HFF-Myc (cell line): Measurements from ENCODE around the gene PLOD1.
A peak's percentile ranks its signal among the peaks of the same experiment; 100 is the strongest.

ENCODE experiments used
- DNase-seq: peaks from one replicate; pipeline ENCODE4 v3.0.0-alpha.2; 2011; ENCODE audit warnings: low read depth; ENCODE audit errors: extremely low read depth
- H3K4me3 ChIP-seq: replicated peaks from 2 replicates; pipeline ENCODE4 v1.5.1; 2011; ENCODE audit warnings: low read depth, mild to moderate bottlenecking, control low read depth, low read length
- TF ChIP-seq, protein P1 (sequence below): IDR thresholded peaks from 2 replicates; pipeline ENCODE4 v1.5.1; 2012; ENCODE audit warnings: mild to moderate bottlenecking, low read depth, low read length, control low read depth; ENCODE audit errors: missing control alignments

The PLOD1 gene

GRCh38 chr1:11934302-11935056 lies at the start of gene PLOD1:
Gene PLOD1, plus strand, starts transcription at chr1:11934717. Its CDS starts 63 bp downstream, at chr1:11934780.
- DNase-seq, result no peak
- TF ChIP-seq, protein P1, sequence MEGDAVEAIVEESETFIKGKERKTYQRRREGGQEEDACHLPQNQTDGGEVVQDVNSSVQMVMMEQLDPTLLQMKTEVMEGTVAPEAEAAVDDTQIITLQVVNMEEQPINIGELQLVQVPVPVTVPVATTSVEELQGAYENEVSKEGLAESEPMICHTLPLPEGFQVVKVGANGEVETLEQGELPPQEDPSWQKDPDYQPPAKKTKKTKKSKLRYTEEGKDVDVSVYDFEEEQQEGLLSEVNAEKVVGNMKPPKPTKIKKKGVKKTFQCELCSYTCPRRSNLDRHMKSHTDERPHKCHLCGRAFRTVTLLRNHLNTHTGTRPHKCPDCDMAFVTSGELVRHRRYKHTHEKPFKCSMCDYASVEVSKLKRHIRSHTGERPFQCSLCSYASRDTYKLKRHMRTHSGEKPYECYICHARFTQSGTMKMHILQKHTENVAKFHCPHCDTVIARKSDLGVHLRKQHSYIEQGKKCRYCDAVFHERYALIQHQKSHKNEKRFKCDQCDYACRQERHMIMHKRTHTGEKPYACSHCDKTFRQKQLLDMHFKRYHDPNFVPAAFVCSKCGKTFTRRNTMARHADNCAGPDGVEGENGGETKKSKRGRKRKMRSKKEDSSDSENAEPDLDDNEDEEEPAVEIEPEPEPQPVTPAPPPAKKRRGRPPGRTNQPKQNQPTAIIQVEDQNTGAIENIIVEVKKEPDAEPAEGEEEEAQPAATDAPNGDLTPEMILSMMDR, result no peak

DNA sequence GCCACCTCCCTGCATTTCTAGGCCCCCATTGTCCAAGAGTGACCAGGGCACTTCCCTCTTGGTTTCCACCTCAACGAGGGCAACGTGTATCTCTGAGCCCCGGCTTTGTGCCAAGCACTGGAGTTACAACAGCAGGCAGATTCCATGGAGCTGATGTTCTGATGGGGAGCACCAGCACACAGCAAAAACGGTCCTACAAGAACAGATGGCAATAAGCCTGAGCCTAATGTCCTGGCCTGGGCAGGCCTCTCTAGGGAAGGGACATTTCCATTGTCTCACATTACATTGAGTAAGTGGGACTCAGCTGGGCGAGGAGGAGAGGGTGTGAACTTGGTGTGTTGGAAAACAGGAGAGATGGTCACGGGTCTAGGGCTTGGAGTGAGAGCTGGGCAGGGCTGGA lies 48.6 kb upstream of the PLOD1 start:
- DNase-seq, result no peak
- TF ChIP-seq, protein P1, result no peak
- H3K4me3 ChIP-seq, result no peak overlapping the region

More at GRCh38 chr1:11934302-11935056, at the start of gene PLOD1:
- peak within 1 kb of the TSS; percentile 82 for H3K4me3 ChIP-seq

DNA sequence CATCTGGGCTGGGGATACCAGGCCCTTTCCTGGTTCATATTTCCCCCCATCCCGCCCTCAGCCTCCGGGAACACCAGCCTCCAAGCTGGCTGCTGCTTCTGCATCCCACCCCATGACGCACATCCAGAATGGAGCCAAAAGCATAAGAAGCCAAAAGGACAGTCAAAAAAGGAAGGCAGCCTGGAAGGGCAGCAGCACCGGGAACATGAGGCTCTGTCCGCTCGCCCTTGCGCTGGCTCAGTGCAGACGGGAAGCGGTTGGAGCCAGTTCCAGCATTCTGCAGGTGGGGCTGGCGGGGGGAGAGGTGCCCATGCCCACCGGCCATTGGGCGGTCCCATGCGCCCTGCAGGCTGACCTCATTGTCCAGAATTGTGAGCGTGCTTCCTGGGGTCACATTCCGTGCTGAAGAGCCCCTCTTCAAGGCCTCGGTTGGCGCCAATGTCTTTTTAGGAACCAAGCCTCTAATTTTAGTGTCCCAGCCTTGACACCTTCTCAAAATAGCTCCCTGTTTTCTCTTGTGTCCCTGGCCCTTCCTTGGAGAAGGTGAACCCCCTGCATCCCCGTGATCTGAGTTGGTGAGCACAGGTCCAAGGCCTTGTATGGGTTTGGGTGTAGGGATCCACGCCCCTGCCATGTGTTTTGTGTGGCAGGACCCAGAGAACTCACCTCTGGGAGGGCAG lies 47.4 kb upstream of the PLOD1 start:
- TF ChIP-seq, protein P1, result no peak
- no peak for DNase-seq
- no peak overlapping the region for H3K4me3 ChIP-seq

- no peak overlapping the region for H3K4me3 ChIP-seq
- TF ChIP-seq, protein P1, result no peak
- no peak for DNase-seq
Observed at GRCh38 chr1:11887666-11888007, 46.9 kb upstream of the PLOD1 start.

GRCh38 chr1:11888206-11888876 lies 46.2 kb upstream of the PLOD1 start:
- DNase-seq, result no peak
- TF ChIP-seq, protein P1, result no peak
- no peak overlapping the region for H3K4me3 ChIP-seq

DNA sequence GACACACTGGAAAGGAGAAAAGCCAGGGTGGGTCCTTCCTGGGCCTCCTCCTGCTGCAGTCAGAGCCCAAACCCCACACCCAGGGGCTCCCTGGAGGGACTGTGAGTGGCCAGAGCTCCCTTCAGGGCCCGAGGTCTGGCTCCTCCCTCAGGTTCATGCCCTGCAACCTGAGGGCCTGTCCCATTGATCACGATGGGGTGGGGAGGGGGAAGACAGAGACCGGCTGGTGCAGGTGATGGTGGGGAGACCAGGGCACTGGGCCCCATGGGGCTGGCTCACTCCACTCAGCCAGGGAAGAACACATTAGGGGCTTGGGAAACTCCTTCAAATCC lies 45.7 kb upstream of the PLOD1 start:
- DNase-seq, result no peak
- H3K4me3 ChIP-seq, result no peak overlapping the region
- TF ChIP-seq, protein P1, result no peak
